ENCODE data around the gene TPTE.
"Not testable (repeated sequence)": the region's sequence is repeated elsewhere in the genome, so short reads cannot be mapped to it uniquely, and the experiment has no call there.

DNA sequence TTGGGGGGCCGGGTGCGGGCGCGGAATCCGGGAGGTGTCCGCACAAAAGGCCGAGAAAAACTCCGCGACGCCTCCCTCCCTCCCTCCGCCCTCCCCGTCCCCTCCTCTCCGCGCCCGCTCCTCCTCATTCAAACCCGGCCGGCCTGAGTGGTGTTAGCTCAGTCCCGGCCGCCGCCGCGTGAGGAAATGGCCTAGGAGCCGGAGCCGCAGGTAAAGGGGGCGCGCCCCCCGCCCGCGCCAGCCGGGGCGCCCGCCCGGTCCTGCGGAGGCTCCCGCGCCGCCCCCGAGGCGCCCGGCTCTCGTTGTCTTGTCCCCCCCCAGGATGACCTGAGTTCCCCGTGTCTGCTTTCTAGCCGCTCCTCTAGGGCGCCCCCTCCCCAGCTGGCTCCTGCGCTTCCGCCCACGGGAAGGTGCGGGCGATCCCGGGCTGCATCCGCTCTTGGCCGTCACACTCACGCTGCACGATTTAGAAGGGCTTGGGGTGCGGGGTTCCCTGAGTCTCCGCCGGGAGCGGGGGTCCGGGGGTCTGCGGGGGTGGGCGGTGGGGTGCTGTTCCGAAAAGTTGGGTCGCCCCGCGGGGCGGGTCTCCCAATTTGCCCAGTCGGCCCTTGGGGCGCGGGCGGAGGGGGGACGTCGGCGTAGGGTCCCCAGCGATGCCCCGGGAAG, 585 bp downstream of the TPTE start:
- TF ChIP-seq, protein P1, sequence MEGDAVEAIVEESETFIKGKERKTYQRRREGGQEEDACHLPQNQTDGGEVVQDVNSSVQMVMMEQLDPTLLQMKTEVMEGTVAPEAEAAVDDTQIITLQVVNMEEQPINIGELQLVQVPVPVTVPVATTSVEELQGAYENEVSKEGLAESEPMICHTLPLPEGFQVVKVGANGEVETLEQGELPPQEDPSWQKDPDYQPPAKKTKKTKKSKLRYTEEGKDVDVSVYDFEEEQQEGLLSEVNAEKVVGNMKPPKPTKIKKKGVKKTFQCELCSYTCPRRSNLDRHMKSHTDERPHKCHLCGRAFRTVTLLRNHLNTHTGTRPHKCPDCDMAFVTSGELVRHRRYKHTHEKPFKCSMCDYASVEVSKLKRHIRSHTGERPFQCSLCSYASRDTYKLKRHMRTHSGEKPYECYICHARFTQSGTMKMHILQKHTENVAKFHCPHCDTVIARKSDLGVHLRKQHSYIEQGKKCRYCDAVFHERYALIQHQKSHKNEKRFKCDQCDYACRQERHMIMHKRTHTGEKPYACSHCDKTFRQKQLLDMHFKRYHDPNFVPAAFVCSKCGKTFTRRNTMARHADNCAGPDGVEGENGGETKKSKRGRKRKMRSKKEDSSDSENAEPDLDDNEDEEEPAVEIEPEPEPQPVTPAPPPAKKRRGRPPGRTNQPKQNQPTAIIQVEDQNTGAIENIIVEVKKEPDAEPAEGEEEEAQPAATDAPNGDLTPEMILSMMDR (IDR thresholded peaks at IDR 0.05), result not testable (repeated sequence)
- not testable (repeated sequence) for TF ChIP-seq POLR2A (IDR thresholded peaks at IDR 0.05)

Data from adrenal gland (tissue), 5 donors.